Activated CD4-positive, CD25-positive, alpha-beta regulatory T cell treated with anti-CD3 and anti-CD28 coated beads, Interleukin-2, amount 50 U/mL, for 72 hours (primary cell): ENCODE measurements around the gene PDE4DIP.
"Not testable (repeated sequence)": the region's sequence is repeated elsewhere in the genome, so short reads cannot be mapped to it uniquely, and the experiment has no call there.

Experiments used
- DNase-seq: peaks from one replicate; pipeline ENCODE4 v3.0.0; 2021

The PDE4DIP gene

GRCh38 chr1:148844220-148844619 lies at the start of gene PDE4DIP:
PDE4DIP (plus strand) TSS chr1:148844428; CDS start chr1:148844775, 347 bp downstream.
- DNase-seq, result not testable (repeated sequence)

- not testable (repeated sequence) for DNase-seq
These were observed 35.8 kb upstream of the PDE4DIP start for GRCh38 chr1:148808268-148808928.

GRCh38 chr1:148808929-148809283 lies 35.3 kb upstream of the PDE4DIP start:
- not testable (repeated sequence) for DNase-seq

- not testable (repeated sequence) for DNase-seq
These were observed 22.0 kb upstream of the PDE4DIP start for GRCh38 chr1:148822180-148822579.

GRCh38 chr1:148823822-148824221 lies 20.4 kb upstream of the PDE4DIP start:
- not testable (repeated sequence) for DNase-seq

- not testable (repeated sequence) for DNase-seq
These were observed 19.2 kb upstream of the PDE4DIP start for GRCh38 chr1:148825029-148825428.

GRCh38 chr1:148828531-148828930 lies 15.7 kb upstream of the PDE4DIP start:
- not testable (repeated sequence) for DNase-seq

GRCh38 chr1:148828962-148829361 lies 15.3 kb upstream of the PDE4DIP start:
- DNase-seq, result not testable (repeated sequence)

GRCh38 chr1:148829365-148829764 lies 14.9 kb upstream of the PDE4DIP start:
- not testable (repeated sequence) for DNase-seq

GRCh38 chr1:148841262-148841661 lies 3.0 kb upstream of the PDE4DIP start:
- not testable (repeated sequence) for DNase-seq

- not testable (repeated sequence) for DNase-seq
These were observed 423 bp downstream of the PDE4DIP start for GRCh38 chr1:148844651-148845050.

GRCh38 chr1:148845068-148845467 lies 840 bp downstream of the PDE4DIP start:
- not testable (repeated sequence) for DNase-seq

GRCh38 chr1:148850347-148850746 lies 6.1 kb downstream of the PDE4DIP start:
- not testable (repeated sequence) for DNase-seq

GRCh38 chr1:148850840-148851239 lies 6.6 kb downstream of the PDE4DIP start:
- DNase-seq, result not testable (repeated sequence)

GRCh38 chr1:148851684-148852083 lies 7.5 kb downstream of the PDE4DIP start:
- not testable (repeated sequence) for DNase-seq

- DNase-seq, result not testable (repeated sequence)
These were observed 9.1 kb downstream of the PDE4DIP start for GRCh38 chr1:148853363-148853762.

- DNase-seq, result not testable (repeated sequence)
These were observed 9.8 kb downstream of the PDE4DIP start for GRCh38 chr1:148854063-148854462.

- not testable (repeated sequence) for DNase-seq
These were observed 11.1 kb downstream of the PDE4DIP start for GRCh38 chr1:148855367-148855766.

- not testable (repeated sequence) for DNase-seq
These were observed 15.8 kb downstream of the PDE4DIP start for GRCh38 chr1:148860049-148860448.

GRCh38 chr1:148860579-148861259 lies 16.5 kb downstream of the PDE4DIP start:
- not testable (repeated sequence) for DNase-seq

- not testable (repeated sequence) for DNase-seq
These were observed 18.4 kb downstream of the PDE4DIP start for GRCh38 chr1:148862590-148862989.

- DNase-seq, result not testable (repeated sequence)
These were observed 24.9 kb downstream of the PDE4DIP start for GRCh38 chr1:148868924-148869633.

- DNase-seq, result not testable (repeated sequence)
These were observed 25.4 kb downstream of the PDE4DIP start for GRCh38 chr1:148869634-148869961.
